GM06990 (cell line): Measurements from ENCODE around the gene CD84.
"Not testable (repeated sequence)": the region's sequence is repeated elsewhere in the genome, so short reads cannot be mapped to it uniquely, and the experiment has no call there.

Experiments used
- DNase-seq: peaks from one replicate; pipeline ENCODE4 v3.0.0-alpha.2; 2011; ENCODE audit not compliant: insufficient read length; ENCODE audit errors: extremely low read depth
- H3K27me3 ChIP-seq: replicated peaks from 2 replicates; pipeline ENCODE4 v1.6.0; 2011; ENCODE audit warnings: low read length; ENCODE audit not compliant: control insufficient read depth, insufficient read depth
- H3K36me3 ChIP-seq: 2 replicates; pipeline ENCODE4 v1.5.1; 2011; ENCODE audit warnings: low read length; ENCODE audit not compliant: control insufficient read depth, insufficient read depth
- H3K4me3 ChIP-seq: replicated peaks from 2 replicates; pipeline ENCODE4 v1.5.1; 2011; ENCODE audit warnings: low read depth, mild to moderate bottlenecking, control low read depth, low read length
- CTCF ChIP-seq: IDR thresholded peaks from 2 replicates; pipeline ENCODE4 v1.5.1; 2011; ENCODE audit warnings: low read length, control low read depth, mild to moderate bottlenecking, inconsistent platforms; ENCODE audit not compliant: insufficient read depth, poor library complexity, severe bottlenecking

CD84 gene

GRCh38 chr1:160538985-160539651, 40.2 kb downstream of the CD84 start:
- H3K27me3 ChIP-seq: no peaks in the 10 kb centered on the region
- no peaks in the 10 kb centered on the region for H3K36me3 ChIP-seq
- H3K4me3 ChIP-seq: no peak overlapping the region
- DNase-seq: no peak
- TF ChIP-seq CTCF: no peak

GRCh38 chr1:160537714-160538665, 41.3 kb downstream of the CD84 start:
- TF ChIP-seq CTCF: no peak
- H3K36me3 ChIP-seq: no peaks in the 10 kb centered on the region
- H3K4me3 ChIP-seq: no peak overlapping the region
- DNase-seq: no peak
- no peaks in the 10 kb centered on the region for H3K27me3 ChIP-seq

- no peak for DNase-seq
- H3K27me3 ChIP-seq: no peaks in the 10 kb centered on the region
- no peak overlapping the region for H3K4me3 ChIP-seq
- no peaks in the 10 kb centered on the region for H3K36me3 ChIP-seq
- TF ChIP-seq CTCF: peak; percentile 11
Observed at GRCh38 chr1:160534823-160535605, 44.3 kb downstream of the CD84 start.

GRCh38 chr1:160532557-160532813, 46.8 kb downstream of the CD84 start:
- not testable (repeated sequence) for H3K36me3 ChIP-seq, H3K4me3 ChIP-seq

GRCh38 chr1:160531809-160532556, 47.3 kb downstream of the CD84 start:
- not testable (repeated sequence) for H3K4me3 ChIP-seq, H3K36me3 ChIP-seq, H3K27me3 ChIP-seq, DNase-seq

More at GRCh38 chr1:160532557-160532813, 46.8 kb downstream of the CD84 start:
- DNase-seq, H3K27me3 ChIP-seq: not testable (repeated sequence)

GRCh38 chr1:160529401-160529952, 49.8 kb downstream of the CD84 start:
- not testable (repeated sequence) for H3K27me3 ChIP-seq, H3K4me3 ChIP-seq, H3K36me3 ChIP-seq, DNase-seq

GRCh38 chr1:160523789-160524188, 55.5 kb downstream of the CD84 start:
- not testable (repeated sequence) for DNase-seq, H3K36me3 ChIP-seq, H3K27me3 ChIP-seq, H3K4me3 ChIP-seq
